HTR-8/SVneo (cell line): ENCODE results near the gene PPFIA1.
A peak's percentile ranks its signal among the peaks of the same experiment; 100 is the strongest.
"Not testable (repeated sequence)": the region's sequence is repeated elsewhere in the genome, so short reads cannot be mapped to it uniquely, and the experiment has no call there.

Experiments
- DNase-seq: peaks from one replicate; pipeline ENCODE4 v3.0.0; 2011; ENCODE audit warnings: low spot score, mixed read lengths; ENCODE audit not compliant: insufficient read length
- FAIRE-seq: peaks from 2 replicates; lab custom pipeline; 2011; peaks lifted over from hg19 to GRCh38; lab: Jason Lieb, UNC

Gene PPFIA1

GRCh38 chr11:70250876-70251658 is 19.4 kb upstream of the PPFIA1 start:
- FAIRE-seq (peak; percentile 4), DNase-seq (no peak)

- DNase-seq (no peak), FAIRE-seq (no peak)
Measured at GRCh38 chr11:70251659-70252321, 18.7 kb upstream of the PPFIA1 start.

- DNase-seq (no peak), FAIRE-seq (no peak)
Measured at GRCh38 chr11:70252844-70253243, 17.6 kb upstream of the PPFIA1 start.

DNA sequence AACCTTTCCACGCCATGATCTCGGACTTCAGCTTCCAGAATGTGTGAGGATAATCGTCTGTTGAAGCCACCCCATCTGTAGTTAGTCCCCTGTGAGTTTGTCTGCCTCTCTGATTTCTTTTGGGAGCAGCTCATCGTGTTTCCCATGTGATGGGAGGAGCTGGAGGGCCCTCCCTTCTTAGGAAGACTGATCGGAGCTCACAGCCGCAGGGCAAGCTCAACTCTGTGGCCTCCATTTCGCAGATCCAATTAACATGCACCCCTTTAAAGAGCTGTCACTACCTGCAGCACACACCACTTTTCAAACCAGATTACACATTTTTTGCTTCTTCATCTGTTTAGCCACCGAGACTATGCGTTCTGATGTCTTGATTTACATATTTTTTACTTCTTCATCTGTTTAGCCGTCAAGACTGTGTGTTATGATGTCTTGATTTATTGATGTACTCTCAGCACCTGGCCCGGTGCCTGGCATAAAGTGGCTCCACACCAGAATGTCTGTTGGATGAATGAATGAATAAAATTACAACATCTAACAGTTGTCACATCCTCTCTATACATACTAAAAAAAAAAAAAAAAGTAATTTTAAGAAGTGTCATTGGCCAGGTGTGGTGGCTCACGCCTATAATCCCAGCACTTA is 14.9 kb upstream of the PPFIA1 start:
- FAIRE-seq, result no peak
- no peak for DNase-seq

- FAIRE-seq, result not testable (repeated sequence)
Measured at GRCh38 chr11:70259077-70259476, 11.4 kb upstream of the PPFIA1 start.

DNA sequence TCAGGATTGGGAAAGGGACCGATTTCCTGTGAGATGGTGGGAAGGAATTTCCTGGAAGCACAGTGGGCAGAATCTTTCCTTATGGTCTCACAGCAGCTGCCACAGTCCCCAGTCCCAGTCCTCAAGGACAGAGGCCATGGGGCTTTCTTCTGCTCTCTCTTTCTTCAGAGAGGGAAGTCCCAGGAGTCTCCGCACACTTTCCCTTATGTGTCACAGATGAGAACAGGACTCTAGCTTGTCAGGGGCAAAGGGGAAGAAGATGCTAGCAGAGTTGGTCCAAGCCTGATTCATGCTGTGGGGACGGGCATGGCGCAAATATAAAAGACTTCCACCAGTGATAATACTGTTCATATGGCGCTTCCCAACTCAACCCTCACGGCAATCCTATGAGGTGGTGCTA is 7.5 kb upstream of the PPFIA1 start:
- DNase-seq (no peak), FAIRE-seq (no peak)

More at GRCh38 chr11:70259077-70259476, 11.4 kb upstream of the PPFIA1 start:
- DNase-seq, result not testable (repeated sequence)

DNA sequence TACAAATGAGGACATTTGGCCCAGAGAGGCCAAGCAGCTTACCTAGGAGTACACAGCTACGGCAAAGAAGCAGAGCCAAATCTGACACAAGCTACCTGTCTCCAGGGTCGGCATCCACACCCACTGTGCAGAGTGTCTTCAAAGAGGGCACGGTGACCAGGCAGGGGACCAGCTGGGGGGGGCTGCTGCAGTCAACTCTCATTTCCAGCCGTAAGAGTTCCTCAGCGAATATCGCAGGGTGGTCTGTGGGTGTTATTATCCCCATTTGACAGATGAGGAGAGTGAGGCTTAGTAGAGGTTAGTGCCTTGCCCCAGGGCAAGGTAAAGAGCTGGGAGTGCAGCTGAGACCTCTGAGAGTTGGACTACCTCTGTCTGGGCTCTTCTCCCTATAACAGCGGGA is 7.1 kb upstream of the PPFIA1 start:
- DNase-seq, result no peak
- FAIRE-seq, result no peak

DNA sequence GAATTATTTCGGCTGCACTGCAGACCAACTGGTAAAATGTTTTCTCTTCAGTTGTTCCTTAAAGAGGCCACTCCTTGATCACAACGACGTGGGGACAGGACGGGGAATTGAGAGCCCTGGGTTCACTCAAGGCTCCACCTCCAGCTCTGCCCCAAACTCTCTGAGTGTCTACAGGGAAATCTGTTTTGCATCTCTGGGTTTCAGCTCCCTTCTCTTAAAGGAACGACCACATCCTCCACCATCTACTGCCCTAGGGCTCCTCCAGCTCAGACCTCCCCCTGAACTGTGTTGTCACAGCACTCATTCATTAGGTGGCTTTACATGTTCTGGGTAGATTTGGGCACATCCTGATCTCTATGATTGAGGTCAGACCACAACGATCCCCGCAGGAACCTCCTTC is 5.1 kb upstream of the PPFIA1 start:
- FAIRE-seq (no peak), DNase-seq (no peak)

- no peak for FAIRE-seq
- no peak for DNase-seq
Measured at GRCh38 chr11:70267405-70267950, 3.0 kb upstream of the PPFIA1 start.

DNA sequence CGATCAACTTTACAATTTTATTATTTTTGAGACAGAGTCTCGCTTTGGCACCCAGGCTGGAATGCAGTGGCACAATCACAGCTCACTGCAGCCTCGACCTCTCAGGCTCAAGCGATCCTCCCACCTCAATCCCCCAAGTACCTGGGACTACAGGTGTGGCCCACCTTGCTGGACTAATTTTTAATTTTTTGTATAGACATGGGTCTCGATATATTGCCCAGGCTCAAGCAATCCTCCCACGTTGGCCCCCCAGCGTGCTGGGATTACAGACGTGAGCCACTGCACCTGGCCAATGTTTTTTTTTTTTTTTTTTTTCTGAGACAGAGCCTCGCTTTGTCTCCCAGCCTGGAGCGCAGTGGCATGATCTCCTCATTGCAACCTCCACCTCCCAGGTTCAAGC is 2.0 kb upstream of the PPFIA1 start:
- FAIRE-seq (no peak), DNase-seq (no peak)

- no peak for FAIRE-seq
- DNase-seq, result peak; percentile 34
Measured at GRCh38 chr11:70270877-70271648, 573 bp downstream of the PPFIA1 start.

DNA sequence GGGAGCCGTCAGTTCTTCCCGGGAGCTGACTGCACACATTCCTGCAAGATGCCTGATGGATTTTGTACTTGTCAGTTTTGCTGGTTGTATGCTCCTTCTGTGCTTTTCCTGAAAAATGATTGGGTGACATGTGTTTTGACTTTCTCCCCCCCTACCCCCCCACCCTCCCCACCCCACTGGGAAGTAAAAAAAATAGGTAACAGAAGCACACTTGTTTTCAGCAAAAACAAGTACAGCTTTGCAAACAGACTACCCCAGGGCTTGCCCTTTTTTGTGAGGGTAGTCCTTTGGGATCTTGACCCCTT is 1.1 kb downstream of the PPFIA1 start:
- FAIRE-seq (no peak), DNase-seq (no peak)

- DNase-seq (no peak), FAIRE-seq (no peak)
Measured at GRCh38 chr11:70272009-70272408, 1.5 kb downstream of the PPFIA1 start.

DNA sequence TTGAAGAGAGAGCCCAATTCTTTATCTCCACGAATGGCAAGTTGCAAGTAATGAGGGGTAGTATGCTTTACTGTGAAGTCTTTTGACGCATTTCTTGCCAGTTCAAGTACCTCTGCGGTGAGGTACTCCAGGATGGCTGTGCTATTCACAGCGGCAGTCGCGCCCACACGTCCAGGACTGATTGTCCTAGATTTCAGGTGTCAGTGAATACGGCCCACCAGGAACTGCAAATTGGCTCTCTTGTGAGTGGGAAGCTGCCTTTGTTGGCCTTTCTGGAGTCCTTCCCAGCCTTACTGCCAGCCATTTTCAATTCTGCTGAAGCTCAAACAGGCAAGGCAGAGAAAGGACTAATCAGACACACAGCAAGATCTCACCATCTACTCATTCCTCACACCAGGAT is 8.5 kb downstream of the PPFIA1 start:
- no peak for DNase-seq
- FAIRE-seq, result no peak

DNA sequence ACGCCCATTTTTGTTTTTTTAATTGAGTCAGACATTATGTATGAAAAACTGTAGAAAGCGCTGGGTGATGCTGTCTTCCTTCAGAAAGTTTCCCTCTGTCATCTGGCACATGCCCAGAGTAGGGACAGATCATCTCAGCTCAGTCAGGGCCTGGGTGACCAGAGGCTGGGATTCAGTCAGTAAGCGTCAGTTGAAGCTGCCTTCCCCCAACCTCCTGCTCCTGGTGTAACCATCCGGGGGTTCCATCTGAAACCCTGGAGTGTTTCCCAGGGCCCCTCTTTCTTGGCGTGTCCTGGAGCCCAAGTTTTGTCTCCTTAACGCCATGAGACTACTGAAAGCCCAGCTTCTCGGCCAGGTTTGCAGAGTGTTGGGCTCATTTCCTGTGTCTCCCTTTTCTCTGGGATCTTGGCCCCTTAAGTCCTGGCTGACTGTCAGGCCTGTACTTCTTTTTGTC is 10.7 kb downstream of the PPFIA1 start:
- DNase-seq (no peak), FAIRE-seq (no peak)

DNA sequence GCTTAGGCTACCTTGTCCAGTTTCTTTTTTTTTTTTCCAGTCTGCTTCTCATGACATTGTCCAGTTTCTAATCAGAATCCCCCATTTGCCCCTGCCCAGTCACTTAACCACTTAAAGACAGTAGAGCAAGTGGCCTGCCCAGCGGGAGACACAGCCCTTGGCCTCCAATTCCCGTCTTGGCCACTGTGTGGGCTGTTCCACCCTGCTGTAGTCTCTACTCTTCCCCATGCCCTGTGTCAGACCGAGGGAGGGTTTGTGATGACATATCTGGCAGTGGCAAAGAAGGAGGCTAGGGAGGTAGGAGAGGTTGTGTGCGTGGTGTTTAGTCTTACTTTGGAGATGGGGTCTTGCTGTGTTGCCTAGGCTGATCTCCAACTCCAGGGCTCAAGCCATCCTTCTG is 11.5 kb downstream of the PPFIA1 start:
- FAIRE-seq (no peak), DNase-seq (no peak)

GRCh38 chr11:70288721-70289120 is 18.2 kb downstream of the PPFIA1 start:
- DNase-seq (no peak), FAIRE-seq (no peak)

GRCh38 chr11:70289582-70289981 is 19.1 kb downstream of the PPFIA1 start:
- FAIRE-seq (no peak), DNase-seq (no peak)

DNA sequence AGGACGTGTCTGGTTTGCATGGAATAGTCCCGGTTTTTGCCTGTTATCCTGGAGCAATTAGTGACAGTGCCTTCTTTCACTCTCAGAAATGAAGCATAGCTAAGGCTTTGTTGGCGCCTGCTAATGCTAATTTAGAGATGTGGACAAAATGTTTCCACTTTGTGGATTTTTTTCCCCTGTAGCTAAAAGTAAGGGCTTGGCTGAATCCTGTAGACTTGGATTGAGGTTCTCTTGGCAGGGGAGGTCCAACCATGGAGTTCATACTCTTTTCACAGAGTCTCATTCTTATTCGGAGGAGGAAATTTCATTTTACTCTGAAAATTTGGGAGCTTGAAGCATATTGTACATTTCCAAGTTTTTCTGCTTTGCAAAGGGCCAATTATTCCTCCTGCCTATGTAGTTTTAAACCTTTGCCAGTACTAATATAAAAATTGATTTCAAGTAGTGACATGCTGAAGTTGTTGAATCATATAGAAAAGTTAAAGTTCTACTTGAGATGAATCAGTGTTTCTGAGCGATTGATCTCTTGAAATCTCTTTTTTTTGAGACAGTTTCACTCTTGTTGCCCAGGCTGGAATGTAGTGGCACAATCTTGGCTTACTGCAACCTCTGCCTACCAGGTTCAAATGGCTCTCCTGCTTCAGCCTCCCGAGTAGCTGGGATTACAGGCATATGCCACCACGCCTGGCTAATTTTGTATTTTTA is 20.0 kb downstream of the PPFIA1 start:
- FAIRE-seq (no peak), DNase-seq (no peak)

DNA sequence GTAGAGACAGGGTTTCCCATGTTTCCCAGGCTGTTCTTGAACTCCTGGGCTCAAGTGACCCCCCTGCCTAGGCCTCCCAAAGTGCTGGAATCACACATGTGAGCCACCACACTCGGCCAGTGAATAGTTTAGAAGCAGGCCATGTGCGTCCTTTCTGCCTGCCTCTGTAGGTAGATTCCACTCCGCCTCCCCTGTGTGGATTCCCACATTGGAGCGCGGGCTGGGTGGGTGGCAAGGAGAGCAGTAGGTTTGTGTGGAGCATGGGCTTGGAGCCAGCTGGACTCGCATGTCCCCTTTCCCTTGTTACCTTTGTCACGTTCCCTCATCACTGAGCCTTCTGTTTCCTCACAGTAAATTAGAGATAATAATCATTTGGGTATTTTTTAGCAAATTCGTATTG is 21.7 kb downstream of the PPFIA1 start:
- FAIRE-seq (no peak), DNase-seq (no peak)
